HG03159 (cell line): ENCODE data around the gene NOC2L.
"Not testable (repeated sequence)": the region's sequence is repeated elsewhere in the genome, so short reads cannot be mapped to it uniquely, and the experiment has no call there.

Experiments
- ATAC-seq: cut with Tn5 transposase; IDR thresholded peaks from one replicate; pipeline ENCODE4 v1.9.1; 2021; ENCODE audit warnings: mild to moderate bottlenecking, moderate library complexity; ENCODE audit not compliant: unreplicated experiment

NOC2L gene

DNA sequence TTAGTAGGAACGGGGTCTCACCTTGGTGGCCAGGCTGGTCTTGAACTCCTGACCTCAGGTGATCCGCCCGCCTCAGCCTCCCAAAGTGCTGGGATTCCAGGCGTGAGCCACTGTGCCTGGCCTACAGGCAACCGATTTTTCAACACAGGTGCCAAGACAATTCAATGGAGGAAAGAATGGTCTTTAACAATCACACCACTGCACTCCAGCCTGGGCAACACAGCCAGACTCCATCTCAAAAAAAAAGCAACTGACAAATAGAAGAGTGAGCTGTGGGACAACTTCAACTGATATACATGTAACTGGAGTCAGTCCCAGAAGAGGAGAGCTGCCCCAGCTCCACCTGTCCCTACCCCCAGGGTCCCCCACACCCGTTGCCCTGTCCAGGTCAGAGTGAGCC lies 35.5 kb upstream of the NOC2L start:
- not testable (repeated sequence) for ATAC-seq

DNA sequence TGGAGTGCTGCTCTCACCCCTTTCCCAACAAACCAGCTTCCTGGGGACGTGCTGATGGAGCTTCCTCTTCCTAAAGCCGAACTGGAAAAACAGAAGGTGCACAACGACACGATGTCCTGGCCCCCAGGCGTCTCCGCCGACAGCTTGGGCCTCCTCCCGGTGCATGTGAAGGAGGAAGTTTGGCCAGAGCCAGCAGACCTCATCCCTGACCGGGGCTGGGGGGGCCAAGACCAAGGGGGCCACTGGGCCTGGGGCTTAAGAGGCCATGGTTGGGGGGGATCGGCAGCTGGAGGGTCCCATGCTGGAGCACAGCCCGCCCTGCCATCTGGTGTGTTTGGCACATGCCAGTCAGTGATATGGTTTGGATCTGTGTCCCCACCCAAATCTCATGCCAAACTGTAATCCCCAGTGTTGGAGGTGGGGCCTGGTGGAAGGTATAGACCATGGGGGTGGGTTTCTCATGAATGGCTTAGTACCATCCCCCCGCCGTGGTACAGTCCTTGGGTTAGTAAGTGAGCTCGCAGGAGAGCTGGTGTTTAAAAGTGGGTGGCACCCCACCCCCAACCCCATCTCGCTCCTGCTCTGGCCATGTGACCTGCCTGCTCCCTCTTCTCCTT lies 34.4 kb upstream of the NOC2L start:
- no peak for ATAC-seq

DNA sequence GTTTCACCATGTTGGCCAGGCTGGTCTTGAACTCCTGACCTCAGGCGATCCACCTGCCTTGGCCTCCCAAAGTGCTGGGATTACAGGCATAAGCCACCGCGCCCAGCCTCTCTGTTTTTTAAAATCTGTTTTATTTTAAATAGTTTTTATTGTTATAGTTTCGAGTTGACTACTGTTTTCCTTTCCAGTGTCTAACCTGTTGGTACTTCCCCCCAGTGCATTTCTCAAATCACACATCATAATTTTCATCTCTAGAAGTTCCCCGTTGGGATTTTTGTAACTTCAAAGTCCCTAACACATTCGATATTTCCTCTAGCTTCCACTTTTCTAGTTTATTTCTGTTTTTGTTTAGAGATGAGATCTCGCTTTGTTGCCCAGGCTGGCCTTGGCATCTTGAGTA lies 33.3 kb upstream of the NOC2L start:
- no peak for ATAC-seq

DNA sequence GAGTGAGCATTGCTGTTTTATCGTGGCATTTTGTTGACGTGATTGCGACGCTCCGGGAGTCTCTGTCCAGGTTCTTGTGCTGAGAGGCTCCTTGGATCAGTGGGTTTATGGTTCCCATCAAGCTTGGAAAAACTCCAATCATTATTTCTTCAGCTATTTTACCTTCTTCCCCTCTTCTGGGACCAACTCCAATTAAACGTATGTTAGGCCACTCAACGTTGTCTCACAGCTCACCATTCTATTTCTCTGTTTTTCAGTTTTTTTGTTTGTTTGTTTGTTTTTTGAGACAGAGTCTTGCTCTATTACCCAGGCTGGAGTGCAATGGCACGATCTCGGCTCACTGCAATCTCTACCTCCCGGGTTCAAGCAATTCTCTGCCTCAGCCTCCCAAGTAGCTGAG lies 32.8 kb upstream of the NOC2L start:
- ATAC-seq, result no peak

DNA sequence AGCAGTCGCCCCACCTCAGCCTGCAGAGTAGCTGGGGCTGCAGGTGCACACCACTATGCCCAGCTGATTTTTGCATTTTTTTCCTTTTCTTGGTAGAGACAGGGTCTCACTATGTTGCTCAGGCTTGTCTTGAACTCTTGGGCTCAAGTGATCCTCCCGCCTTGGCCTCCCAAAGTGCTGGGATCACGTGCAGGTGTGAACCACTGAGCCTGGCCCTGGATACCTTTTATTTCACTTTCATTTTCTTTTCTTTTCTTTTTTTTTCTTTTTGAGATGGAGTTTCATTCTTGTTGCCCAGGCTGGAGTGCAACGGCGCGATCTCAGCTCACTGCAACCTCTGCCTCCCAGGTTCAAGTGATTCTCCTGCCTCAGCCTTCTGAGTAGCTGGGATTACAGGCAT lies 32.2 kb upstream of the NOC2L start:
- ATAC-seq, result not testable (repeated sequence)

DNA sequence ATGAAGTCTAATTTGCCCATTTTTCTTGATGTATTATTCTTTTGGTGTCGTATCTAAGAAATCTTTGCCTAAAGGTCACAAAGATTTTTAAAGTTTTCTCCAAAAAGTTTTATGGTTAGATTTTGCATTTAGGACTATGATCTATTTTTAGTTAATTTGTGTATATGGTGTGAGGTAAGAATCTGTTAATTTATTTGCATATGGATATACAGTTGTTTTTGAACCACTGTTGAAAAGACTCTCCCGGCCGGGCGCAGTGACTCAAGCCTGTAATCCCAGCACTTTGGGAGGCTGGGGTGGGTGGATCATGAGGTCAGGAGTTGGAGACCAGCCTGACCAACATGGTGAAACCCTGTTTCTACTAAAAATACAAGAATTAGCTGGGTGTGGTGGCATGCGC lies 29.0 kb upstream of the NOC2L start:
- ATAC-seq, result not testable (repeated sequence)

DNA sequence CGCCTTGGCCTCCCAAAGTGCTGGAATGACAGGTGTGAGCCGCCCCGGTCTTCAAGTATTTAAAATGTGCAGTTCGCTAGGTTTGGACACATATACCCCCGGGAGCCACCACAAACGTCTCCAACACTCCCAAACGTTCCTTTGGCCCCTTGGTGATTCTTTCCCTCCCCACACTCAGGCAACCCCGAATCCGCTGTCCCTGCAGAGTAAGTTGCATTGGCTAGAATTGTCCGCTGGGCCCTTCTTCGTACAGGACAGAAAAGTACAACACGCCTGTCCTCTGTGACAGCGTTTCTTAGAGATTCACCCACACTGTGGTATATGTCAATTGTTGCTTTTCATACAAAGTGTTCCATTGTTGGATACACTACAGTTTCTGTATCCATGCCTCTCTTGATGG lies 26.1 kb upstream of the NOC2L start:
- ATAC-seq, result no peak

DNA sequence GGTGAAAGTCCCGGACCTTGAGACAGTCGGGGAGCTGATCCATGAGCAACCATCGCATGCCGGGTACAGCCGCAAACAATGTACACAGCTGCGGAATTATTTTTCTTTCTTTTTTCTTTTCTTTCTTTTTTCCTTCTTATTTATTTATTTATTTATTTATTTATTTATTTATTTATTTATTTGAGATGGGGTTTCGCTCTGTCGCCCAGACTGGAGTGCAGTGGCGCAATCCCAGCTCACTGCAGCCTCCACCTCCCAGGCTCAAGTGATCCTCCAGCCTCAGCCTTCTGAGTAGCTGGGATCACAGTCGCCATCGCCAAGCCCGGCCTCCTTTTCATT lies 25.4 kb upstream of the NOC2L start:
- ATAC-seq, result no peak

DNA sequence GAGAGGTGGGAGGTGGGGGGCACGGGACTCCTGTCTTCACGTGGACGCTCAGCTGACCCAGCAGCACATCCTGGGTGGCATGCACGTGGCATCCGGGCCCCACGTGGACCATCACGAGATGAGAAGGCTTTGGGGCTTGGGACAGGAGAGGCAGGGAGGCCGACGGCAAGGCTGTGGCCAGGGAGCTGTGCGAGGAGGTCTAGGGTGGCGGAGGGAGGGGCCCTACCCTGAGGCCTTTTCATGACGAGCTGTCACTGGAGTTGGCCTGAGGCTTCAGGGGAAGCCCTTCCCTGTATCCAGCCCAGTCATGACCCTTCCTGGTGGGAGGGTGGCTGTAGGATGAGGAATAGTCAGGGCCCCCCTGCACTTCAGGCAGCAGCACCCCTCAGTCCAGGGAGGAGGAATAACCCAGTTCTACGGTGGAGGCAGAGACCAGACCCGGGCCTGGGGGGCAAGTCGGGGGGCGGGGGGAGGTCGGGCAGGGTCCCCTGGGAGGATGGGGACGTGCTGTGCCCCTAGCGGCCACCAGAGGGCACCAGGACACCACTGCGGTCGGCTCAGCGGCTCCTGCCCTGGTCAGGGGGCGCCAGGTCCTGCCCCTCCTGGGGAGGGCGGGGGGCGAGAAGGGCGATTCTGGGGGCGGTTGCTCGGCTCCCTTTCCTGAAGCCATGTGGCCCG lies 24.9 kb upstream of the NOC2L start:
- no peak for ATAC-seq

DNA sequence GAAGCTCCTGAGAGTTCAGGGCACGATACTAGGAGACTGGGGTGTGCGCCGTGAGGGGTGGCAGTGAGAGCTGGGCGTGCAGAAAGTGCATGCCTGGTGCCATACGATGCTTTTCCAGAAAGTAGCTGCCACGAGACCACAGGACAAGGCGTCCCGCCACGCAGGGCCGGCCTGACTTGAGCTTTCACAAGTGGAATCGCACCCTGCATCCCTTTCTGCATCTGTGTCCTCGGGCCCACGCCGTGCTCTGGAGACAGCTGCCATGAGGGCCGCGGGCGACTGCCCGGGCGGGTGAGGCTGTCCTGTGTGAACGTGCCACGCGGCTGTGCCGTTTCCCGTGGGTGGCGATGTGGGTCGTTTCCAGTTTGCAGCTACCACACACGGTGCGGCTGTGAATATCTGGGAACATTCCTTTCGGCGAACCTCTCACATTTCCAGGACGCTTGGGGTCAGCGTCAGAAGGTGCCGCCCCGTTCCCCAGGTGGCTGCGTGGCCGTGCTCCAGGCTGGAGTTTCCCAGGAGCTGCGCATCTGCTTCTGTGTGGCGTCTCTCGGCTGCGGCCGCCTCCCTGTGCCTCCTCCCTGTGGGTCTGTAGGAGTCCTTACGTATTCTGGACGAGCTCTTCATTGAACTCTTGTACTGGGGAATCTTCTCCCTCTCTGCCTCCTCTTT lies 23.8 kb upstream of the NOC2L start:
- ATAC-seq, result no peak

DNA sequence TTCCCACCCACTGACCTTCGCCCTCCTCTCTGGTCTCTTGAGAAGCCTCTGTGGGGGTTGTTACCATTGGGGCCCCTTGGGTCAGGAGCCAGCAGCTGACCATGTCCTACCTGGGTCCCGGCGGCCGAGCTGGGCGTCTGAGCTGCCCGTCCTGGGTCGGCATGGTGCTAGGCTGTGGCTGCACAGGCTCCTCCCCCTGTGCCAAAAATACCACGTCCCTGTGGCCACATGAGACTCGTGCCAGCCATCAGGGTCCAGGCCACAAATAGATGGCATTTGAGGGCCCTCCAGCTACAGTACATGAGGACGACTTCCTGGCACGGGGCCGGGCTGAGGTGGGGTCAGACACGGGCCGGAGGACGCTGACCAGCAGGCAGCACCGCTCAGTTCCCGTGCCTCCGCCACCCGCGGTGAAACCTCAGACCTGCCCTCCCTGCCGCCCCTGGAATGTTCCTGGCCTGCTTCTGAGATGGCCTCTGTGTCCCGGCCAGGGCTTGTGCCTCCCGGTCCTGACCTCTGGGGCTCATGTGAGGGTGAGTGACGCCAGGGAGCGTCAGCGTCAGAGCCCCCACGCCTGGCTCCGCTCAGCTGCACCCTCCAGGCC lies 23.0 kb upstream of the NOC2L start, which contains the start of gene PERM1:
PERM1 (minus strand) TSS at position 139 of the 604 bp plus-strand sequence. CDS start 1,064 bp downstream, outside the sequence.
- ATAC-seq, result no peak

DNA sequence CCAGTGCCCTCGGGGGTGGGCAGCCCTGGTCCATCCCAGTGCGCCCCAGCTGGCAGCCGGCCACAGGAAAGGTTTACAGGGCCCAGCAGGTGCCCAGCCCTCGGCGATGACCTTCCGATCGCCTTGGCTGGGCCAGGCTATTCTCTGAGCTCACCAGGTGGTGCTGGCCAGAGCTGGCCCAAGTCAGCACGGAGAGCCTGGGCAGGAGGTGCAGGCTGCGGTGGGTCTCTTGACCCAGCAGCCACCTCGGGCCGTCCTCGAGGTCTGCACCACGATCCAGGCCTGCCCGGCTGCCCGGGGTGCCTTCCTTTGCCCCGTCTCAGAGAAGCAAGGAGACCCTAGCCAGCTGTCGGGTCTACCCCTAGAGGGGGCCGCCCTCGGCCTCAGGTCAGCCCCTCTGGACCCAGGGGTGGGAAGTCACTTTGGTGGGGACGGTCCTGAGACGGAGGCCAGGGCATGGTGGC lies 22.5 kb upstream of the NOC2L start:
- no peak for ATAC-seq

DNA sequence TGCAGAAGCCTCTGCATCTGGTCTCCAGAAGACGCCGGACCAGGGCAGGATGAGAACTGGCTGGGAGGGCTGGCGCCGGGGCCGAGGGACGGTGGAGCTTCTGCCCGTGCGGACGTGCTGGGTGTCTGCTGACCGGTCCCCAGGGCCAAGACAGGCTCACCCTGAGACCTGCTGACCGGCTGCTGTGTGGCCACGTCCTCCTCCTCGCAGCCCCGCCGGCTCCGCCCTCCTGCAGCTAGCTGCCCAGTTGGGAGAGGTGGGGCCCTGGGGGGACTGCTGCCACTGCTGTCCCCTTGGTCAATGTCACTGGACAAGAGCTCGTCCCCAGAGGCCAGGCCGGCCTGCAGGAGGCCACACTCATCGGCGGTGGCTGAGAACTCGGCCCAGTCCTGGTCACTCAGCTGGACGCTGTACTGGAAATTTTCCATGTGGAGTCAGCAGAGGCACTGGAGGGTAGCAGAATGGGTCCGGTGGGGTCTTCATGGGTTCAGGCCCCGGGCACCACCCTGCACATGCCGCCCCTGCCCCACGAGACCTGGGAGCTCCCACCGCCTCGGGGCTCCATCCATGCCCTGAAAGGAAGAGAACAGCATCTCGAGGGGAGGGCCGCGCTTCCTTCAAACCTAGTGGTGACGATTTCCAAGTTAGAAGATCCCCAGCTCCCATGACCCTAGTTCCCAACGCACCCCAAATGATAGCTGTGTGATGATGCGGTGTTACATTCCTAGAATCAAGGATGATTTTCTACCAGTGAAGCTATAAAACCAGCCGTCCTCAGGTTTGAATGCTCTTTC lies 21.7 kb upstream of the NOC2L start:
- no peak for ATAC-seq

DNA sequence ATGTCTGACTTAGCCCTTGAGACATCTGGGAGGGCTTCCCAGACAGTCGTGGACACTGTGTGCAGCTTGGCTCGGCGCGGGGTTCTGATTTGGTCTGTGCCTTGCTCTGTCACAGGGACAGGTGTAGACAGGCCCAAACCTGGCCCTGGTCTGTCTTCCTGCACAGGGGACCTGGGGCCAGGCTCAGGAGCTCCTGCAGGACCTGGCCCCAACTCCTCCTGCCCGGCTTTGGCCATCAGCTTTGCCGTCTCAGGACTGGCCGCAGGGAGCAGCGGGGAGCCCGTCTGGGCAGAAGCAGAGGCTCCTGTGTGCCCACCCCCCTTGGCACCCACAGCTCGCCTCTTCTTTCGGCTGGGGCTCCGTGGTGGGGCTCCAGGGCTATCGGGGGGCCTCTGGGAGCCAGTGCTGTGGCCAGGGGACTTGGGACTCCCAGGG lies 21.1 kb upstream of the NOC2L start:
- no peak for ATAC-seq

DNA sequence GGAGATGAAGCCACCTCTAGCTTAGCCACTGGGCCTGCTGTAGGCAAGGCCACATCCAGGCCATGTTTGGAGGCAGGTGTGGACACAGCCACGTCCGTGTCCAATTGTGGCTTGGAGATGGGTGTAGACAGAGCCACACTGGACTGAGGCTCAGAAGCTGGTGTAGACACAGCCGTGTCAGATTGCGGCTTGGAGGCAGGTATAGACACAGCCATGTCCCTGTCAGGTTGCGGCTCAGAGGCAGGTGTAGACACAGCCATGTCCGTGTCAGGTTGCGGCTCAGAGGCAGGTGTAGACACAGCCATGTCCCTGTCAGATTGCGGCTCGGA lies 20.7 kb upstream of the NOC2L start:
- no peak for ATAC-seq

DNA sequence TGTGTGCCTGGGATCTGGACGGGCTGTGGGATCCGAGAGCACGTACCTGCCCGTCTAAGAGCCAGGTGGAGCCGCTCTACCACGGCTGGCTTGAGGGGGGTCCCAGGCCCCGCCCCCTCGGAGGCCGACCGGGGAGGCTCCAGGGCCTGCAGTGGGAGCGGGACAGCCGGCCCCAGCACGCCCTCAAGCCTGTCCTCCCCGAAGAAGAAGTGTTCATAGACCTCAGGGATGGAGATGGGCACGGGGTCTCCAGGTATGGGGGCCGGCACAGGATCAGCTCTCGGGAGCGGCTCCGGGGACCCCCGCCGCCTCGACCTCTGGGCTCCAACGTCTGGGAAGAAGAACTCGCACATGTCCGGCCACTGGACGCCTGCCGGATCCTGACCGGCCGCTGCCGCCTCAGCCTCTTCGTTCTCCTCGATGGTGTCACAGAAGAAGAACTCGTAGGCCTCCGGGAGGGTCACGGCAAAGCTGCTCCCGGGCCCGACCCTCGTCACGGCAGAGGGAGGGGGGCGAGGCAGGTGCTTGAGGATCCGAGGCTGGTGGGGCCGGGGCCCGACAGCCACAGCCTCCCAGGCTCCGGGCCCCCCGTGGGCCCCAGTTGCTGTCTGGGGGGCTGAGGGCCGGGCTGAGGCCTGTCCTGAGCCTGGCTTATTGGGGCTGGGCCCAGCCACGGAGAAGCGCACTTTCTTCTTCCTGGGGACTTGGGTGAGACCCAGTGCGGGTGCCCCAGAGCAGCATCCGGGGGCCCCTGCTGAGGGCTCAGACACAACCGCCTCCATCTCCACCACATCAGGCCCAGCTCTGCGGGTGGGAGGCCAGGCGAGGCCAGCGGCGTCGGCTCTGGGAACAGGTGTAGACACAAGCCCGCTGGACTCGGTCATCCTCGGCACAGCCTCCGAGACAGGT lies 20.0 kb upstream of the NOC2L start:
- ATAC-seq, result no peak

DNA sequence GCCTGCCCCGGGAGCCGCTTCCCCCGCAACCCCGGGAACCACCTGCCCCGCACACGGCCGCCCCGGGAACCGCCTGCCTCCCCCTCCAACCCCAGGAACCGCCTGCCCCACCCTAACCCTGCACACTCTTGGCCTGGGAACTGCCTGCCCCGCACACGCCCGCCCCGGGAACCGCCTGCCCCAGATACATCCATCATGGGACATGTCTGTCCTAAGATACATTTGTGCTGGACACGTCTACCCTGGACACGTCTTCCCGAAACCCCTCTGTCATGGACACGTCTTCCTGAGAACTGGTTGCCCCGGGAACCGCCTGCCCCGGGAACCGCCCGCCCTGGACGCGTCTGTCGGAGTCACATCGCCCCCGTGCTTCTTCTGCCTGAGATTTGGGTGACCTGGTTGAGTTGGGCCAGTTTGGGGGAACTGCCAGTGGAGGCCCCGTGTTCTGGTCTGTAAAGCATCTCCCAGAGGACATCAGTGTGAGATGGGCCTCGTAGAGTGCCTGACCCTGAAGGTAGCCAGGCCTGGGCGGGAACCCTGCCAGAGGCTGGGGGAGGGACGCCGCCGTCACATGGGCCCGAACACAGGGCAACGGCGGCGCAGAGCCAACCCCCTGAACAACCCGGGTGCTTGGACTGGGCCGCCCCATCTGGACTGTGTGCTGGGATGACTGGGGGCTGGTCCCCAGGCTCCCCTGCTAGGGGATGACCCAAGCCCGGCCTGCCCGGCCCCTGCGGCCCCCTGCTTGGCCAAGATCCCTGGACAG lies 19.2 kb upstream of the NOC2L start:
- ATAC-seq, result no peak

DNA sequence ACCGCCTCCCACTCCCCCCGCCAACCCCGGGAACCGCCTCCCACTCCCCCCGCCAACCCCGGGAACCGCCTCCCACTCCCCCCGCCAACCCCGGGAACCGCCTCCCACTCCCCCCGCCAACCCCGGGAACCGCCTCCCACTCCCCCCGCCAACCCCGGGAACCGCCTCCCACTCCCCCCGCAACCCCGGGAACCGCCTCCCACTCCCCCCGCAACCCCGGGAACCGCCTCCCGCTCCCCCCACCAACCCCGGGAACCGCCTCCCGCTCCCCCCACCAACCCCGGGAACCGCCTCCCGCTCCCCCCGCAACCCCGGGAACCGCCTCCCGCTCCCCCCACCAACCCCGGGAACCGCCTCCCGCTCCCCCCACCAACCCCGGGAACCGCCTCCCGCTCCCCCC lies 17.7 kb upstream of the NOC2L start:
- not testable (repeated sequence) for ATAC-seq

DNA sequence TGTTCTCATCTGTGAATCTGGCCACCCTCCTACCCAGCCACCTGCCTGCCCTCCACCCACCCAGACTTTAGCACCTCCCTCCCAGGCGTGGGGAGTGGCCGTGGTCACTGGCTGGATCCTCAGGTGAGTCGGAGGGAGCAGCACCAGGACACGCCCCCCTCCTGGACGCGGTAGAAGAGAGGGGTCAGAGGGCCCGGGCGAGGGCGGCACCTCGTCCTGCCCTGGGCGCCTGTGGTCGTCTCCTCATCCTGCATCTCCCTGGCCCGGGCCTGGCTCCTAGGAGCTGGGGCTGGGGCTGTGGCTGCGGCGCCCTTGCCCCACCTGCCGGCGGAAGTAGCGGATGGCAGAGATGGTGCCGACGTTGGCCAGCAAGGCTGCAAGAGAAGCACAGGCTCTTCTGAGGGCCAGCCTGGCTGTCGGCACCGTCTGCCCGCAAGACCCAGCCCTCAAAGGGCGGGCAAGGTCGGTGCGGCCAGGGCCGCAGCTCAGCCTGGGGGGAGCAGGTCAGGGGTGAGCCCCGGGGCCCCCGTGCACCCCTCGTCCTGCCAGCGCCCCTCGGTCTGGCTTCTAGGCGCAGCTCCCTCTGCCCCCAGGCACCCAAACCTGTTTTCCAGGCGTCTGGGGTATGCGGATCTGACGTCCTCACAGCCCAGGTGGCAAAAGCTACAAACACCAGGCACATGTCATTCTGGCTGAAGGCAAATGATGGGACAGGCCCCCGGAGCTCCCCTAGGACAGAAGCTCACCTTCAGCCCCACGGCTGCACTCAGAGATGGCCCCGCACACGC lies 17.0 kb upstream of the NOC2L start:
- no peak for ATAC-seq
